H1 (cell line): Measurements from ENCODE around the gene APOC3. TPM values are rescaled to one million over a fixed set of nuclear protein-coding genes. Genes with fewer than 3 reads are reported as not detected.

Experiments
- CTCF ChIA-PET: fragments of 300-600 bp; sonication (Branson Sonifier 250); formaldehyde crosslinking; loops from one replicate; lab custom pipeline; 2021; ENCODE audit not compliant: partially characterized antibody; lab: Charles Lee
- POLR2A ChIA-PET: fragments of 300-600 bp; sonication (Branson Sonifier 250); formaldehyde crosslinking; loops from one replicate; lab custom pipeline; 2021; ENCODE audit warnings: inconsistent platforms; ENCODE audit not compliant: partially characterized antibody; lab: Charles Lee
- DNase-seq, 2 experiments: peaks; one replicate each; pipeline versions ENCODE4 v3.0.0 to v3.0.0-alpha.2; 2010 to 2022; ENCODE audit warnings: low spot score in 2 of 2, low read depth in 1 of 2, mixed read lengths in 1 of 2
- FAIRE-seq: peaks from 2 replicates; lab custom pipeline; 2011; peaks lifted over from hg19 to GRCh38; lab: Jason Lieb, UNC
- H2AFZ ChIP-seq: 2 replicates; pipeline ENCODE4 v1.8.1; 2012; ENCODE audit warnings: low read length, inconsistent platforms
- H2AK5ac ChIP-seq: 2 replicates; pipeline ENCODE4 v1.6.1; 2013; ENCODE audit warnings: low read depth, low read length
- H2BK120ac ChIP-seq: replicated peaks from 2 replicates; pipeline ENCODE3; 2013; ENCODE audit warnings: low read depth, low read length, inconsistent platforms
- H2BK12ac ChIP-seq: 2 replicates; pipeline ENCODE4 v1.6.1; 2013; ENCODE audit warnings: low read depth, low read length
- H2BK15ac ChIP-seq: 2 replicates; pipeline ENCODE4 v1.6.1; 2013; ENCODE audit warnings: low read length
- H2BK20ac ChIP-seq: 2 replicates; pipeline ENCODE4 v1.6.1; 2013; ENCODE audit warnings: low read length
- H2BK5ac ChIP-seq: 2 replicates; pipeline ENCODE4 v1.6.1; 2013; ENCODE audit warnings: low read depth, low read length
- H3K14ac ChIP-seq: 2 replicates; pipeline ENCODE4 v1.6.1; 2013; ENCODE audit warnings: inconsistent platforms; ENCODE audit not compliant: insufficient read length
- H3K18ac ChIP-seq: 2 replicates; pipeline ENCODE4 v1.6.1; 2013; ENCODE audit warnings: low read length; ENCODE audit errors: extremely low read depth
- H3K23ac ChIP-seq: 2 replicates; pipeline ENCODE4 v1.6.1; 2013; ENCODE audit warnings: inconsistent platforms; ENCODE audit not compliant: insufficient read length
- H3K23me2 ChIP-seq: 2 replicates; pipeline ENCODE4 v1.6.1; 2013; ENCODE audit warnings: low read depth, low read length
- H3K27ac ChIP-seq: 2 replicates; pipeline ENCODE4 v1.6.1; 2011; ENCODE audit warnings: low read depth, low read length, inconsistent platforms
- H3K27me3 ChIP-seq, 4 experiments: replicated peaks in 1 of 4; 1 replicate in 1 of 4; 2 replicates in 3 of 4; pipeline versions ENCODE4 v1.6.1 to v1.8.1; 2011 to 2013; ENCODE audit warnings: low read length in 3 of 4, mild to moderate bottlenecking in 3 of 4, inconsistent platforms in 2 of 4, mixed read lengths in 2 of 4, moderate library complexity in 1 of 4; ENCODE audit not compliant: control insufficient read depth in 3 of 4, insufficient read depth in 3 of 4; ENCODE audit errors: extremely low read depth in 1 of 4
- H3K36me3 ChIP-seq, 4 experiments: 2 replicates each; pipeline versions ENCODE4 v1.6.1 to v1.8.1; 2011 to 2013; ENCODE audit warnings: mild to moderate bottlenecking in 4 of 4, low read length in 3 of 4, moderate library complexity in 2 of 4, control low read depth in 1 of 4, inconsistent platforms in 1 of 4; ENCODE audit not compliant: insufficient read depth in 4 of 4, control insufficient read depth in 2 of 4
- H3K4ac ChIP-seq: replicated peaks from 2 replicates; pipeline ENCODE3; 2013; ENCODE audit warnings: low read length, low read depth, mixed read lengths, inconsistent platforms; ENCODE audit not compliant: insufficient read length
- H3K4me1 ChIP-seq, 4 experiments: replicated peaks in 1 of 4; 1 replicate in 1 of 4; 2 replicates in 3 of 4; pipeline versions ENCODE4 v1.6.1 to v1.8.1; 2011 to 2013; ENCODE audit warnings: low read length in 3 of 4, inconsistent platforms in 2 of 4, mixed read lengths in 1 of 4; ENCODE audit not compliant: insufficient read depth in 4 of 4, control insufficient read depth in 3 of 4
- H3K4me2 ChIP-seq, 2 experiments: 2 replicates each; pipeline versions ENCODE4 v1.6.1 to v1.8.1; 2011 to 2013; ENCODE audit warnings: low read depth in 2 of 2, low read length in 2 of 2, control low read depth in 1 of 2, inconsistent platforms in 1 of 2, mild to moderate bottlenecking in 1 of 2; ENCODE audit not compliant: insufficient read depth in 1 of 2
- H3K4me3 ChIP-seq, 4 experiments: fragments of 200-600, 300-600 bp in 1 of 4; sonication (generic), shearing (Covaris generic), sonication (Bioruptor Twin) in 1 of 4; 2 replicates each; pipeline versions ENCODE4 v1.5.1 to v1.8.1; 2011 to 2016; ENCODE audit warnings: low read length in 4 of 4, low read depth in 3 of 4, control low read depth in 2 of 4, inconsistent platforms in 2 of 4, mild to moderate bottlenecking in 2 of 4, mixed read lengths in 1 of 4, moderate library complexity in 1 of 4; ENCODE audit not compliant: insufficient read depth in 2 of 4; ENCODE audit errors: extremely low read depth in 1 of 4
- H3K56ac ChIP-seq: replicated peaks from 2 replicates; pipeline ENCODE3; 2013; ENCODE audit warnings: low read depth, mild to moderate bottlenecking, mixed read lengths, low read length, inconsistent platforms; ENCODE audit not compliant: insufficient read length
- H3K79me1 ChIP-seq: 2 replicates; pipeline ENCODE4 v1.6.1; 2013; ENCODE audit warnings: low read depth, low read length, control low read depth
- H3K79me2 ChIP-seq, 2 experiments: 2 replicates each; pipeline versions ENCODE4 v1.6.1 to v1.8.1; 2012 to 2013; ENCODE audit warnings: low read length in 2 of 2, mild to moderate bottlenecking in 2 of 2, inconsistent platforms in 1 of 2; ENCODE audit not compliant: insufficient read depth in 2 of 2, control insufficient read depth in 1 of 2
- H3K9ac ChIP-seq, 4 experiments: replicated peaks in 1 of 4; 1 replicate in 1 of 4; 2 replicates in 3 of 4; pipeline versions ENCODE4 v1.6.1 to v1.8.1; 2011 to 2013; ENCODE audit warnings: low read depth in 3 of 4, low read length in 3 of 4, control low read depth in 2 of 4, mild to moderate bottlenecking in 2 of 4, moderate library complexity in 2 of 4, inconsistent platforms in 1 of 4; ENCODE audit errors: extremely low read depth in 1 of 4
- H3K9me3 ChIP-seq, 2 experiments: 2 replicates each; pipeline versions ENCODE4 v1.6.1 to v1.8.1; 2012 to 2013; ENCODE audit warnings: mild to moderate bottlenecking in 2 of 2, moderate library complexity in 2 of 2, control low read depth in 1 of 2, inconsistent platforms in 1 of 2, low read depth in 1 of 2, low read length in 1 of 2, mixed read lengths in 1 of 2; ENCODE audit not compliant: insufficient read depth in 2 of 2
- H4K20me1 ChIP-seq, 2 experiments: replicated peaks in 1 of 2; 2 replicates each; pipeline versions ENCODE3 to v1.8.1; 2011 to 2013; ENCODE audit warnings: inconsistent platforms in 2 of 2, low read length in 2 of 2, mild to moderate bottlenecking in 1 of 2; ENCODE audit not compliant: insufficient read depth in 2 of 2, control insufficient read depth in 1 of 2
- H4K5ac ChIP-seq: 2 replicates; pipeline ENCODE4 v1.6.1; 2013; ENCODE audit warnings: low read length, low read depth, mixed read lengths, inconsistent platforms; ENCODE audit not compliant: insufficient read length
- H4K8ac ChIP-seq: 2 replicates; pipeline ENCODE4 v1.8.0; 2013; ENCODE audit warnings: mild to moderate bottlenecking, moderate library complexity, low read length, inconsistent platforms; ENCODE audit not compliant: insufficient read depth; ENCODE audit errors: extremely low read depth
- H4K91ac ChIP-seq: replicated peaks from 2 replicates; pipeline ENCODE3; 2013; ENCODE audit warnings: low read length, mixed read lengths, inconsistent platforms; ENCODE audit not compliant: insufficient read length
- CBX5 ChIP-seq: fragments of 300-800, 300-1000 bp; sonication (generic); IDR thresholded peaks from 2 replicates; pipeline ENCODE4 v1.7.1; 2016; ENCODE audit warnings: antibody characterized with exemption, low read length, low read depth
- CTBP2 ChIP-seq: IDR thresholded peaks from 2 replicates; pipeline ENCODE4 v1.7.0; 2011; ENCODE audit warnings: borderline replicate concordance, mild to moderate bottlenecking, moderate library complexity, mixed read lengths, low read length; ENCODE audit not compliant: insufficient read depth, insufficient read length
- EZH2 ChIP-seq: fragments of 200-600 bp; sonication (generic); IDR thresholded peaks from 2 replicates; pipeline ENCODE4 v1.7.1; 2012; ENCODE audit warnings: low read depth, mild to moderate bottlenecking, moderate library complexity, low read length, inconsistent platforms; ENCODE audit not compliant: severe bottlenecking
- FOSL1 ChIP-seq: IDR thresholded peaks from 2 replicates; pipeline ENCODE4 v1.6.1; 2011; ENCODE audit warnings: mild to moderate bottlenecking, low read depth, low read length, moderate library complexity; ENCODE audit not compliant: insufficient read depth
- GABPA ChIP-seq: IDR thresholded peaks from 2 replicates; pipeline ENCODE4 v1.6.1; 2011; ENCODE audit warnings: mild to moderate bottlenecking, low read length, moderate library complexity, borderline replicate concordance; ENCODE audit not compliant: insufficient read depth
- HDAC6 ChIP-seq: IDR thresholded peaks from one replicate; pipeline ENCODE4 v1.7.1; 2012; ENCODE audit warnings: low read depth, mild to moderate bottlenecking, inconsistent platforms, low read length, moderate library complexity
- KDM1A ChIP-seq: fragments of 200-600, 300-600 bp; sonication (generic); IDR thresholded peaks from 2 replicates; pipeline ENCODE4 v1.7.1; 2016; ENCODE audit warnings: mild to moderate bottlenecking, low read length, borderline replicate concordance
- KDM4A ChIP-seq: IDR thresholded peaks from one replicate; pipeline ENCODE4 v1.7.1; 2012; ENCODE audit warnings: low read depth, mild to moderate bottlenecking, moderate library complexity, low read length, inconsistent platforms; ENCODE audit not compliant: severe bottlenecking
- KDM5A ChIP-seq: fragments of 200-600 bp; IDR thresholded peaks from 2 replicates; pipeline ENCODE4 v1.7.1; 2012; ENCODE audit warnings: mild to moderate bottlenecking, low read length, inconsistent platforms, mixed read lengths
- POLR2AphosphoS5 ChIP-seq: IDR thresholded peaks from 2 replicates; pipeline ENCODE4 v1.6.1; 2011; ENCODE audit warnings: low read depth, low read length
- POU5F1 ChIP-seq: IDR thresholded peaks from 2 replicates; pipeline ENCODE4 v1.6.1; 2011; ENCODE audit warnings: low read depth, mild to moderate bottlenecking, low read length, moderate library complexity
- RNF2 ChIP-seq: fragments of 200-900, 300-1000 bp; sonication (generic); IDR thresholded peaks from 2 replicates; pipeline ENCODE4 v1.7.1; 2016; ENCODE audit warnings: borderline replicate concordance, low read depth, mild to moderate bottlenecking, antibody characterized with exemption, low read length; ENCODE audit not compliant: poor library complexity, severe bottlenecking; ENCODE audit errors: missing control alignments
- SIX5 ChIP-seq: IDR thresholded peaks from 2 replicates; pipeline ENCODE4 v1.6.1; 2011; ENCODE audit warnings: mild to moderate bottlenecking, low read depth, low read length
- SP4 ChIP-seq: IDR thresholded peaks from 2 replicates; pipeline ENCODE4 v1.6.1; 2012; ENCODE audit warnings: low read length, inconsistent platforms
- TAF1 ChIP-seq: IDR thresholded peaks from 2 replicates; pipeline ENCODE4 v1.6.1; 2011; ENCODE audit warnings: mild to moderate bottlenecking, low read depth, low read length
- WGBS, 2 experiments: shearing (Covaris generic) in 1 of 2; methylation state at CpG; one replicate each; pipeline versions ENCODE4 v1.1.6 to v1.1.7; 2013 to 2015; ENCODE audit warnings: low lambda C conversion rate in 2 of 2, mixed read lengths in 2 of 2, inconsistent platforms in 1 of 2, low coverage in 1 of 2, missing lambda C conversion rate in 1 of 2; ENCODE audit not compliant: insufficient replicate concordance in 2 of 2, insufficient coverage in 1 of 2, insufficient read length in 1 of 2; ENCODE audit errors: extremely low coverage in 1 of 2, missing lambda C conversion rate in 1 of 2; 5-methylcytosine and 5-hydroxymethylcytosine counted together
- polyA plus RNA-seq, 7 experiments: library from polyadenylated mRNA; depleted of rRNA in 3 of 7; stranded (reverse) in 5 of 7; unstranded in 2 of 7; fragments of >200 nt in 5 of 7; fragments of 200-250 nt in 2 of 7; gene quantifications; 1 replicate in 5 of 7; 2 replicates in 1 of 7; 4 replicates in 1 of 7; pipeline versions ENCODE4 v1.2.1 to v1.2.3, GENCODE V29; 2011 to 2013; ENCODE audit warnings: missing spikeins in 2 of 7, mixed read lengths in 2 of 7
- total RNA-seq: library from RNA; stranded (reverse); fragmentation: NEBNext Ultra II Directional; extraction: Animal tissue kit (Norgen Biotek cat#: 25700); gene quantifications from 2 replicates; pipeline ENCODE4 v1.2.1, GENCODE V29; 2021

The APOC3 gene
- total and polyA plus RNA-seq, 2 of the 8 experiments (the other 6 are each of a cell fraction or from before 2014, with no cell fraction given) = not detected

- WGBS, 2 experiments = 90% methylated on average over 5 of the region's 5 CpGs; no CpG with 5 or more reads in 1 of the 2 experiments
- H3K23me2 ChIP-seq = no peaks in the 10 kb centered on the region
- ChIA-PET CTCF (interaction anchor here (0.6 to 1.3 kb wide), 7 partner anchors 16 to 278 kb away, joined by 3 to 8 read pairs (median 4); no protein-coding TSS in a partner anchor), POLR2A (no interaction called here)
- no peaks in the 10 kb centered on the region for H3K79me1 ChIP-seq
- no peak overlapping the region for H3K56ac ChIP-seq
- no peak overlapping the region for H3K23ac ChIP-seq
- no peak overlapping the region for H4K8ac ChIP-seq
- no peaks in the 10 kb centered on the region for H3K27me3 ChIP-seq
- H3K9me3 ChIP-seq = no peaks in the 10 kb centered on the region
- no peaks in the 10 kb centered on the region for H3K79me2 ChIP-seq
- no peak overlapping the region for H2BK5ac ChIP-seq
- no peak overlapping the region for H2AK5ac ChIP-seq
- peaks cover 1 to 5% of the 10 kb centered on the region in 2 experiments for H4K20me1 ChIP-seq
- peaks cover 4 to 32% (median 21%) of the 10 kb centered on the region in 4 experiments; a peak in 7 of 8 replicates for H3K36me3 ChIP-seq
- no peak overlapping the region for H3K9ac ChIP-seq
- H3K4me3 ChIP-seq = no peak overlapping the region
- H4K5ac ChIP-seq = no peak overlapping the region
- H4K91ac ChIP-seq = no peak overlapping the region
- DNase-seq = no peak
- H2BK12ac ChIP-seq = no peak overlapping the region
- no peak overlapping the region for H3K4ac ChIP-seq
- no peak overlapping the region for H3K18ac ChIP-seq
- no peak overlapping the region for H2BK120ac ChIP-seq
- no peak overlapping the region for H2BK15ac ChIP-seq
- no peak overlapping the region for H2AFZ ChIP-seq
- H2BK20ac ChIP-seq = no peak overlapping the region
- no peak for FAIRE-seq
- H3K4me1 ChIP-seq = no peaks in the 10 kb centered on the region
- no peak overlapping the region for H3K4me2 ChIP-seq
- H3K27ac ChIP-seq = no peak overlapping the region
- no peak overlapping the region for H3K14ac ChIP-seq
- TF ChIP-seq HDAC6 (no peak), KDM1A (no peak), KDM4A (no peak), FOSL1 (no peak), CTBP2 (no peak), EZH2 (no peak), POU5F1 (no peak), KDM5A (no peak), SP4 (no peak), GABPA (no peak), CBX5 (no peak), POLR2AphosphoS5 (no peak), TAF1 (no peak), SIX5 (no peak), RNF2 (no peak)
Observed at GRCh38 chr11:116856423-116856822, 26.7 kb downstream of the APOC3 start.
